ENCODE results near the gene NDST1.

GRCh38 chr5:150505041-150505511 lies 2.9 kb upstream of the NDST1 start:
- TF ChIP-seq CTCF (IDR thresholded peaks at IDR 0.05; ENCODE audit: low read depth, low read length, poor library complexity, severe bottlenecking) (no peak), EZH2phosphoT487 (IDR thresholded peaks at IDR 0.05; ENCODE audit: borderline replicate concordance, low read length) (no peak)
